ENCODE data around the gene CD109.
"Not testable (repeated sequence)": the region's sequence is repeated elsewhere in the genome, so short reads cannot be mapped to it uniquely, and the experiment has no call there.

The CD109 gene

DNA sequence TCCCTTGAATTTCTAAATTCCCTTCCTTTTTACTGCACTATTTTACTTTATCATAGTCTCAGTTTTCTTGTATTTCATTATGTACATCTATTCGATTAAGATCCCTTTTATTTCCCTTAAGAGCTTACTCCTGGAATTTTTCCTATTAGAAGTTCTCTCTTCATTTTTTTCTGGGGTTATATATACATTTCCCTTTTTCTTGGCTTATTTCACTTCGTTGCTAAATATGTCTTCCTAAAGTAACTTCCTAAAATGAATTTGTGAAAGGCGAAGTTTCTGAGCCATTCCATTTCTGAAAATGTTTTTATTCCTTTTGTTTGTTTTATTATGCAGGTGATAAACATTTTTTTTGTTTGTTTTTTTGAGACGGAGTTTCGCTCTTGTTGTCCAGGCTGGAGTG is 5.9 kb upstream of the CD109 start:
- no peak for DNase-seq

DNA sequence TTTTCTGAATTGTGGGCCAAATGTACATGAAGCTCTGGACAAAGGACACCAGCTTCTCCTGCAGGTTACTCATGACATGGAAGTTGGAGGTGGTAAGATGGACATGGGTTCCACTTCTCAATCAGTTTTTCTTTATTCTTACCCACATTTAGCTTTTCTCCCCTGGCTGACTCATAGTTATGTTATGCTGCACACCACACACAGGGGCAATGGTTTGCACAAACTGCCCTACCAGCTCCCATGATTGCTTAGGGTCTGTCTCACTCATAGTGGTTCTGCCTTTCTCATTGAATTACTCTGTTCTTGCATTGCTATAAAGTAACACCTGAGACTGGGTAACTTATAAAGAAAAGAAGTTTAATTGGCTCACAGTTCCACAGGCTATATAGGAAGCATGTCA is 4.5 kb upstream of the CD109 start:
- no peak for DNase-seq

DNA sequence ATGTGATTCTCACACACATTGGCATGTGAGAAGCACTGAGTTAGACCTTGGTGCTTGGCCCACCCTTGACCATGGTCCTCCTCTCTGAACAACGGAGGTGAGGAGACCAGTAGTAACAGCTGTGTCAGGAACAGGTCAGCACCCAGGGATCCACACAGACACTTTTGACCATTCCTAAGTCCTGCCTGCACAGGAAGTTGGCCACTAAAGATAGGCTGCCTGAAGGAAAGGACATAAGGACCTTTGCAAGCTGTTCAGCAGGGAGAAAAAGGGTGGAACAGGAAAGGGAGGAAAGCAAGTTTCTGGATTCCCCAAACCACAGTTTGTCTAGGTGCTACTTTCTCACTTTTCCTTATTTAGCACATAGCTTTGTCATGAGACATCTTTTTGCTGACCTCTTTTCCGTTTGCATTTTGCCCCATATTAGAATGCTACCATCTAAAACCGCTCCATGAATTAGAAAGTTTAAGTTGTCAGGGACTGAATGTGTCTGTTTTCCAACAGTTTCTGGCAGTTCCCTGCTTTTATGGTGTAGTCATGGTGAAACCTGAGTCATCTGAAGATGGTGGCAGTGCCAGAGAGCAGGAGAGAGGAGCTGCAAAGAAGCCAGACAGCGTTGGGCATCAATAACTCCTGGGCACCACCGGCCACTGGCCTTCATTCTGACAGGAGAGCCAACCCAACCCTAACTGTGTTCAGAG is 1.1 kb upstream of the CD109 start:
- DNase-seq: no peak

DNA sequence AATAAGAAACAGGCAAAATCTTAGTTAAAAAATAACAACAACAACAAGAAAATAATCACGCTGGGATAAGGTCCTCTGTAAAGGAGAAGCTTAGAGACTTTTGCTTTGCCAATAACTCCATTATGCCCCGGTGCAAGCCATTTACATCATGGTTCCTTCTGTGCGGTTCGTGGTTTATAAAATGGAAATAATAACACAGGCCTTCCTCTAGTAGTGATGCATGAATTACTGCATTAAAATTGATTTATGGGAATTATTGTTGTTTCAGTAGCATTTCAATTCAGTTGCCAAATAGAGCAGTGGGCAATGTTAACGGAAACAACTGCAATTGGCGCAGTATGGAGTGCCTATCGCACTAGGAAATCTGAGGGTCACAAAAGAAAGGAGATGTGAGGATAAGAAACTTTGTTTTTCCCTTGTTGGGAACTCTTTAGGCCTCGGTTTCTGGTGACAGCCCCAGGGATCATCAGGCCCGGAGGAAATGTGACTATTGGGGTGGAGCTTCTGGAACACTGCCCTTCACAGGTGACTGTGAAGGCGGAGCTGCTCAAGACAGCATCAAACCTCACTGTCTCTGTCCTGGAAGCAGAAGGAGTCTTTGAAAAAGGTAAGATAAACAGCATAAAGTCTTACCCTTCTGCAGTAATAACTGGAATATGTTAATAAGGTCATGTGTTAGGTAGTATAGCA is 1.1 kb downstream of the CD109 start:
- no peak for DNase-seq

DNA sequence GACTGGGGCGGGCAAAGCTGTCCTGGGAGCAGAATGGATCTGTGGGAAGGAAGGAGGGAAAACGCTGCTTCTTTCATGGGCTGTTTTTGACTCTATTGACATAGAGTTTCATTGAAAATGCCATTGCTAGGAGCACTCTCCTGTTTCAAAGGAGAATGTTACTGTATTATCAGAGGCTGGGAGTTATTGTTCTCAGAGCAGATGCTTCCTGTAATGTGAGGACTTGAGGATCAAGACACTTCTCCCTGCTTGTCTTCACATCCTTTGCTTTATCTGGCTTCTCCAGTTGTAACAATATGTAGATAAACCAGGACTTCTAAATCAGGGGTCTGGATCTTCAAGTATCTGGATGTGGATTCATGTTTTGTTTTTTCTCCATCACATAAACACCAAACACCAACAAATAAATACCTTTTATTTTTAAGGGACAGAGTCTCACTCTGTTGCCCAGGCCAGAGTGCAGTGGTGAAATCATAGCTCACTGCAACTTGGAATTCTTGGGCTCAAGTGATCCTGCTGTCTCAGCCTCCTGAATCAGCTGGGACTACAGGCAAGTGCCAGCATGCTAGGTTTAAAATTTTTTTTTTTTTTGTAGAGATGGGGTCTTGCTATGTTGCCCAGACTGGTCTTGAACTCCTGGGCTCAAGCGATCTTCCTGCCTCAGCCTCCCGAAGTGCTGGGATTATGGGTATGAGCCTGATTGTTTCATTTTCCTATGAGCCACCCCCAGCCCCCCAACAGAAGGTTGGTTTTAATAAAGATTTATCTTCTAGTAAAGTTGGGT is 3.9 kb downstream of the CD109 start:
- no peak for DNase-seq

DNA sequence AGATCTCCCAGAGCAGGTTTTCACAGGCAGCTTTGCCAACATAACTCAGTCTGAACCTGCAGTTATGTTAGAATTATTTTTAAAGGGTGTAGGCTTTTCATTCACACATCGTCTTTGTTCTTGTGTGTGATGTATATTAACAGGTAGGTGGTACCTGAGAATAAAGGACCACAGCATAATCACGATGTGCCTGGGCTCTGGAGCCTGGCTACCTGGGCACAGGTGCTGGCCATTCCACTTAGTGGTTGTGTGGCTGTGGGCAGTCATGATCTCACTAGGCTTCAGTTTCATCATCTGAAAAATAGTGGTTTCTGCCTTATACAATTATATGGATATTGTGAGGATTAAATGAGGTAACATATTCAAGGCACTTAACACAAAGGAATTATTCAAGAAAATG is 6.4 kb downstream of the CD109 start:
- DNase-seq: no peak

DNA sequence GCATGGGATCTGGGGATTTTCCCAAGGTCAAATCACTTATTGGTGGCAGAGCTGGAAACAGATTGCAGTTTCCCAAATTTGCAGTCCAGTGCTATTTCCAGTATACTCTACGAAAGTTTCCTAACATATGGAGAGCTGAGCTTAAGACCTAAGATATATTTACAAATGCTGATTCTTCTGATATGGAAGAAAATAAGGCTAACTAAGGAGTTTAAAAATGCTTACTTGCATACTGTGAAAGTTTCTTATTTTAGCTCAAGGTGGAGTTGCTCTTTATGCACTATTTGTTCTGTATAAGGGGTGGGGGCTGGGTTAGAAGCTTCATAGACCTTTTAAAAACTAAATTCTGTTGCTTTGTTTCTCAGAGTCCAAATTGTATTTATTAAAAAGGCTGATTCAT is 7.5 kb downstream of the CD109 start:
- no peak for DNase-seq

DNA sequence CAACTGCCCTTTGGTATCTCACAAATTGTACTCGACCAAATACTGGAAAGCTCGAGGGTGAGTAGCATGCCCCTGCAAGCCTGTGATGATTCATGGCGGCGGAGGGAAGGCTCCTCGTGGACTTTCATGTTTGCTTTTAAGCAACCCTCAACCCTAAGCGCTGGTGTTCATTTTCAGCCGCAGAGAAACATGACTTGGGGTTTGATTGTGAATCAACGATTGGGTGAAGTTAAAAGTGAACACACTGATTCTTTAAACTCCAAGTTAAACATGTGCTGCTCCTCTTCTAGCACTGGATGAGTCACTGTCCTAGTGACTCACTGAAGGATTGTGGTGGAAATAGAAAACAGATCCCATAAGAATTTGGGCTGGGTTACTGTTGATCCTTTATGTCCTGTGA is 8.3 kb downstream of the CD109 start:
- DNase-seq: no peak

DNA sequence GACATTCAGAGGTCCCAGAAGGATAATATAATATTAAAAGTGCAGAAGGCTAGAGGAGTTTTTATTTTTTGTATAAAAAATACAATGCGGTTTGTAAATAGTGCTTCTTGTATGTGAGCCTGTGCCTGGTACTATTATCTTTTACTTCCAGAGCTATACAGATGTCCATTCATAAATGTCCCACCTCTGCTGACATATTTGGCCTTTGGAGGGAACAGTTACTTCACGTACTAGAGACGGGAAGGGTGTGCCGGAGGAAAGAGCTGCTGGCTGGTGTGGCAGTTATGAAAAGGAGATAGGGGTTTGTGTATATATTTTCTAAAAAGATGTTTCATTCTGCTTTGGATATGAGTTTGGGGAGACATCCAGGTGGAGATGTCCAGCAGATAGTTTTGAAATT is 8.8 kb downstream of the CD109 start:
- no peak for DNase-seq

DNA sequence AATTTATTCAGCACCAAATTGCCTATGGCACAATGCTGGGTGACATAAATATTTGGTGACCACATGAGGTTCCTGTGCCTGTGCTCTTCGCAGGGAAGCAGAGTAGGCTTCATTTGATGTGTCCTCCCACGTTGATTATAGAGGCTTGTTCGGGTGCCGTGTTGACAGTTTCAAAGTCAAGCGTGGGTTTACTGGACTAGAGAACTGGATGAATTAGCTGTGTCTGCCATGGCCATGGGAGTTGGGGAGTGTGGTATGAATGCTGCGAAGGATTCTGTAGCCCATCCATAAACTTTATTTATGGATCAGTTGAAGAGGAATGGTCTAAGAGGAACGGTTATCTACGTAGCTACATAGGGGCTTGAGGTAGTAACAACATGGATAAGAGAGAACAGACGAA is 11.0 kb downstream of the CD109 start:
- no peak for DNase-seq

DNA sequence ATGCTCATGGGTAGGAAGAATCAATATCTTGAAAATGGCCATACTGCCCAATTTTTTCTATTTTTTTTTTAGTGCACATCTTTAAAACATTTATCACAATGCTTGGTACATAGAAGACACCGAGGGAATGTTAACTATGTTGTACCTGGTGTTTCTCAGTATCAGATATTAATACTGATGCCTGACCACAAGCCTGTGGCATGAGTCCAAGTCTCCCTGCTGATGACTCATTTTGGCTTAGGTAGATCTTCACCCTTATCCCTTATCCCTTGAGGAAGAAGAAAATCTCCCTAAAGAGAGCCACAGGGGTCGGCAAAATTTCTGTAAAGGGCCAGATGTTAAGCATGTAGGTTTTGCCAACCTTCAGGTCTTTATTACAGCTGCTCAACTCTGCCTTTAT is 14.5 kb downstream of the CD109 start:
- DNase-seq: no peak

DNA sequence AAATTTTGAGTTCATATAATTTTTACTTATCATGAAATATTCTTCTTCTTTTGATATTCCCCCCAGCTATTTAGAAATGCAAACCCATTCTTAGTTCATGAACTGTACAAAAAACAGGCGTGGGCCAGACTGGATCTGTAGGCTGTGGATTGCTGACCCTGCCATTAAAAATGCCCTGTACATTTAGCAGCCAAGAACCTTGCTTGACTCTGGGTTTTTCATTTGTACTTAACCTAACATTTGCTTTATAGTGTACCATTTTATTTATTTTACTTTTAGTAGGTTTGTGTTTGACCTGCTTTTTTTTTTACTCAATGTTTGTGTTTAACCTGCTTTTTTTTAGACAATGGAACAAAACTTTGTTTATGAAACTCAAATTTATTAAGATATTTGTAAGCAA is 14.9 kb downstream of the CD109 start:
- no peak for DNase-seq

DNA sequence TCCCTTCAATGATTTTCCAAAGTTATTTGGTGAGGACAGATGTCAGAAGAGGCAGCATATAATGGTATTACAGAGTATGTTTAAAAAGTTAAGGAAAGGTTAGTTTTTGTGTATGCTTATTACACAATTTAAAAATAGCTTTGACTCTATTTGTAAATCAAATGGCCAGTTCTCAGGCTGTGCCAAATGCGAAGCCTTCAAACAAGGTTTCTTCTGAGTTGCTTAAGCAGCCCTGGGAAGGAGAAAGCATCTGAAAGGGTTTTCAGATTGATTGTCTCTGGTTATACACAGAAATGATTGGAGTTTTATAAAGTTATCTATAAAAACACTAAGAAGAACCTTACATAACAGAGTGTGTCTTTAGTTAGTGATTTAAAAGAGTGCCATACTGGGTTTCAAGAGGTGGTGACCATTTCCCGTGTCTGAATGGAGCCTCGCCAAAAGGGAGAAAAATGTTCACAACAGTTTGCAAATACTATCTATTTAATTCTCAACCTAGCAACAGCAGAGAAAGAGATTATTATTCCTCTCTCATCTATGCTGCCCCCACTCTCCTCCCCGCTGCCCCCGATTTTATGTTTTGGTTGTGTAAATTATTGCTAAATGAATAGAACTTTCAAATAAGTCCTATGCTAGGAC is 16.7 kb downstream of the CD109 start:
- no peak for DNase-seq

DNA sequence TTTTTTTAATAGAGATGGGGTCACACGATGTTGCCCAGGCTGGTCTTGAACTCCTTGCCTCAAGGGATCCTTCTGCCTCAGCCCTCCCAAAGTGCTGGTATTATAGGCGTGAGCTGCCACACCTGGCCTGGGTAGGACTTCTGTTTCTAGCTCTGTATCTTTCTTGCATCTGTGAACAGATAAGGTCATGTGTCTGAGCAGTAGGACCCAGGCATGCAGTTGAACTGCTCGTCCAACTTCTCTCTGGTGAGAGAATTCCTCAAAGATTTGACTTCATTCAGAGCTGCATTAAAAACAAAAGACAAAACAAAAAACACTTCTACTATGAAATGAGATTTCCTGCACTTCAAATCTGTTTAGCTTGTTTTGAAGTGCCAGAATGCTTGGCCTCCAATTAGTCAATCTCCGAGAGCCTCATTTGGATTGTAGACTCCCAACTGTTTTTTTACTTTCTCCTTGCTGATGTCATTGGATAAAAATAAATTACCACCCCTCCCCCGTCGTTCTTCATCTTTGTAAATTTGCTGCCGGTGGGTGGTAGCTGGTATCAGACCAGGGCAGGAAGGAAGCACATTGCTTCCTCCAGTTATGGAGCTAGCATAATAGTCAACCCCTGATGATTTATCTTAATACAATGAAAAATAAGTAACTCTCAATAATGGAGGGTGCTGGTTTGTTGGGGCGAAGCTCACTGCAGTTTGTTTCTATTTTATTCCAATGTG is 17.6 kb downstream of the CD109 start:
- DNase-seq: no peak

DNA sequence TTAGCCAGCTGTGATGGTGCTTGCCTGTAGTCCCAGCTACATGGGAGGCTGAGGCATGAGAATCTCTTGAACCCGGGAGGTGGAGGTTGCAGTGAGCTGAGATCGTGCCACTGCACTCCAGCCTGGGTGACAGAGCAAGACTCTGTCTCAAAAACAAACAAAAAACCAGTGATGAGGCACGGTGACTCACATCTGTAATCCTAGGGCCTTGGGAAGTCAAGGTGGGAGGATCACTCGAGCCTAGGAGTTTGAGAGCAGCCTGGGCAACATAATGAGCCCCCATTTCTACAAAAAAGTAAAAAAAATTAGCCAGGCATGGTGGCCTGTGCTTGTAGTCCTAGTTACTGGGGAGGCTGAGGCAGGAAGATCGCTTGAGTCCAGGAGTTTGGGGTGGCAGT is 19.1 kb downstream of the CD109 start:
- not testable (repeated sequence) for DNase-seq

DNA sequence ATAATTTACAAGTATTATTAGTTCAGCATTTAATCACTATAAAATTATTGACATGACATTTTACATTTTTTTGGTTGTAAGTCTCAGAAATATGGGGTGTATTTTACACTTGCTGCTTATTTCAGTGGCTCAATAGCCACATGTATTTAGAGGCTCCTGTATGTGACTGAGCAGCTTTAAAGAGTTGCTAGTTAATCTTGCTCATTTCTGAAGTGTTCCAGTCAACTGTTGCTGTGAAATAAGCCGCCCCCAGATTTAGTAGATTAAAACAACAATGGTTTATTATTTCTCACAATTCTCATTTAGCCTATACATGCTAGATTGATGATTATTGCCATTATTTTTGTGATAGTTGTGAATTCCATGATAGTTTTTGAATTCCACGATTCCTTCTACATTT is 23.0 kb downstream of the CD109 start:
- DNase-seq: no peak

DNA sequence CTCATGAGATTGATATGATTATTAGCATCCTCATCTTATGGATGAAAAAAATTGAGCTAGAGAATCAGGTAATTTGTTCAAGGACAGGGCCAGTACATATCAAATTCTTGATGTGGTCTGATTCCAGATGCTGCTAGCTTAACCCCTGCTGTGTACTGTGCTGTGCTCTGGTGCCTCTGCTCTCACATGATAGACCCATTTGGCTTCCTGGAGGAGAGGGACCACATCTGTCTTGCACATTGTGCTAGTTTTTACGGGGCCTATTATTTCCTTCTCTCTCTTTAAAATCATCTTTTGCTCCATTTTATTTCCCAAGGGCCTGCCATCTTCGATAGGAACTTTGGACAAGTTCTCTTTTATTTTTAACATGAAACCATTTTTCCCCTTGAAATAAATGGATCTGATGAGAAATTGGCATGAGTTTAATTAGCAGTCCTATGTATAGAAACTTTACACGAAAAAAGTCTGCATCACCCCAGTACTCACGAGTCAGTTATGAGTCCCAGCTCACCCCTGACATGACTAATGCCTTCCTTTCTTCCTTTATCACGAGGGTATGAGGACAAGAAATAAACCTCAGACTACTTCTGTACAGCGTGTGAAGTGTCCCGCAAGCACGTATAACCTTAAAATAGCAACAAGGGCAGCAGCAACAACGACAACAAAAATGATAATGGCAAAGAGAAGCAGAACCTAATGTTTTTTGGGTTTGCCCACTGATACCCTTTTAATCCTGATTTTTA is 26.5 kb downstream of the CD109 start:
- DNase-seq: no peak

DNA sequence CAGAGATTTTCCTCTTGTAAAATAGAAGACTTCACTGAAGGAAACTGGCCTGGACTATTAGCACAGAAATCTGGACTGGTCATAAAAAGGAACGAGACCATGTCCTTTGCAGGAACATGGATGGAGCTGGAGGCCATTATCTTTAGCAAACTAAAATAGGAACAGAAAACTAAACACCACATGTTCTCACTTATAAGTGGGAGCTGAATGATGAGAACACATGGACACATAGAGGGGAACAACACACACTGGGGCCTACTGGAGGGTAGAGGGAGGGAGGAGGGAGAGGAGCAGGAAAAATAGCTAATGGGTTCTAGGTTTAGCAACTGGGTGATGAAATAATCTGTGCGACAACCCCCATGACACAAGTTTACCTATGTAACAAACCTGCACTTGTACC is 27.5 kb downstream of the CD109 start:
- not testable (repeated sequence) for DNase-seq

DNA sequence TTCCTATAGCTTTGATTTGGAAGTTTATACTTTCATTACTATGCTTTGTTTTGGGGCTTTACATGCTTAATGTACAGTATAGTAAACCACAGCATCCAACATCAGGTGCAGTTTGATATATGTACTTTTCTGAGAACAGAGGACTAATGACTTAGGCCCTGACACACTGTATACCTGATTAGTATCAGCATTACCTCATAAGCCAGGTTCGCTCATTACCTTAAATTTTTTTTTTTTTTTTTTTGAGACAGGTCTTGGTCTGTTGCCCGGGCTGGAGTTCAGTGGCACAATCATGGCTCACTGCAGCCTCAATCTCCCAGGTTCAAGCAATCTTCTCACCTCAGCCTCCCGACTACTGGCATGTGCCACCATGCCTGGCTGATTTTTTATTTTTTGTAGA is 28.4 kb downstream of the CD109 start:
- no peak for DNase-seq

DNA sequence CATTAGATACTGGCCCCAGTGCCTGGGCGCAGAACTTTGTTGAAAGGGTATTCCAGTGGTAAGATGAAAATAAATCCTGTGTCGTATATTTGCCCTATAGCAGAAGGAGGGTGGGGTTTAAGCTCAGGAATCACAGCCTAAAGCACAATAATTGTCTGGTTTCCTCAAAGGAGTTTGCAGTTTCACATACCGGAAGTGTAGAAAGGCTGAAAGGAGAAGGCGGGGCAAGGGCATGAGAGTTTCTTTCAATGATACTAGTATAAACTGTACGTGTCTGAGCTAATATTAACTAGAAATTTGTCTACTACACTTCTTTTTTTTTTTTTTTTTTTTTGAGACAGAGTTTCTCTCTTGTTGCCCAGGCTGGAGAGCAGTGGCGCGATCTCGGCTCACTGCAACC is 29.2 kb downstream of the CD109 start:
- not testable (repeated sequence) for DNase-seq

DNA sequence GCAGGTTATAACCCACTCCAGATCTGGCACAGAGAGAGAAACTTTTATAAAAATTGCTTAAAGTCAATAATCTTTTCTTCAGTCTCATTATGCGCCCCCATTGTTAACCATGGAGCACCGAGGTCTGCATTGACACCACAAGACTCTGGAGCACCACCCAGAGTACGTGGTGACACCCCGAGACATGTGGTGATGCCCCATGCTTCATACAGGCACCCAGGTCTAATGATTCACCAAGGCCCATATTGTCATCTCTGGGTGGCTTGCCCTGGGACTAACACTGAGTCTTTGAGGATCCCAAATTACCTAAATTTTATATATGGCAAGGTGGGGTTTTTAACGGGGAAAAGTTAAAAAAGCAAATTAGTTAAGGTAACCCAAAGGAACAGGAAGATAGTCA is 31.1 kb downstream of the CD109 start:
- no peak for DNase-seq

DNA sequence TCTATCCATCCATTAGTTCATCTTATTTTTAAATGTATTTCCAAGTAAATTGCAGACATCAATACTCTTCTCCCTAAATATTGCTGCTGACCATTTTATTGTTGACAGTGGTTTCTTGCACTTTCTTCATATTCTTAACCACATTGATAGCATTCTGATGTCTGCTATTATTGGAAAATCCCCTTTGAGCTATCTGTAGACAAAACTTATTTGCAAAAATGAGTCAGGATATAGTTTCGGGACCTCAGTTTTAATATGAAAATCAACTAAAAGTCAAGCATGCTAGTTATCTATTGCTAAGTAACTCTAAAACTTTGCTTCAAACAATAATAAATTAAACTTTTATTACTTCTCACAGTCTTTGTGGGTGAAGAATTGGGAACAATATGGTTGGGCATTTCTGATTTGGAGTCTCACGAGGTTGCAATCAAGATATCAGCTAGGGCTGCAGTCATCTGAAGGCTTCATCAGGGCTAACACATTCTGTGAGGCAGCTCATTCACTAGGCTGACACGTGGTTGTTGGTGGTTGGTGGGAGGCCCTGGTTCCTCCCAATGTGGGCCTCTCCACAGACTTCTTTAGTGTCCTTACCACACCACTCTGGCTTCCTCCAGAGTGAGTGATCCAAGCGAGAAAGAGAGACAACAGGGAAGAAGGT is 32.7 kb downstream of the CD109 start:
- DNase-seq: no peak
